Colonic mucosa (tissue), 4 donors: Measurements from ENCODE around the gene MLLT1. TPM values are rescaled to one million over a fixed set of nuclear protein-coding genes. Genes with fewer than 3 reads are reported as not detected.

ENCODE experiments used
- DNase-seq: peaks from one replicate; pipeline ENCODE4 v3.0.0-alpha.2; 2020
- H3K27ac ChIP-seq: fragments of 200-600 bp; one replicate; pipeline ENCODE4 v1.8.0; 2021
- H3K27me3 ChIP-seq: fragments of 200-600 bp; one replicate; pipeline ENCODE4 v1.8.0; 2021
- H3K36me3 ChIP-seq: fragments of 200-600 bp; one replicate; pipeline ENCODE4 v1.8.0; 2021
- H3K4me1 ChIP-seq: fragments of 200-600 bp; one replicate; pipeline ENCODE4 v1.8.0; 2021; ENCODE audit warnings: mild to moderate bottlenecking
- H3K4me3 ChIP-seq: fragments of 200-600 bp; one replicate; pipeline ENCODE4 v1.8.0; 2021
- H3K9ac ChIP-seq, 2 donors: one replicate each; pipeline ENCODE4 v1.7.0; 2013; ENCODE audit warnings: control low read depth in 2 of 2, low read depth in 2 of 2, low read length in 2 of 2
- H3K9me3 ChIP-seq: fragments of 200-600 bp; one replicate; pipeline ENCODE4 v1.8.0; 2021
- intact Hi-C: fragments of 100-400 bp; cut with DNase I; formaldehyde crosslinking; loops from one replicate; pipeline ENCODE4 v1.14.1; 2022
- total RNA-seq, 2 donors: library from RNA; stranded (reverse); fragmentation: NEBNext Ultra II Directional in 1 of 2; extraction: Animal tissue kit (Norgen Biotek cat#: 25700) in 1 of 2; gene quantifications; one replicate each; pipeline ENCODE4 v1.2.1, GENCODE V29; 2021
- TF ChIP-seq, protein P1 (sequence below): fragments of 200-600 bp; IDR thresholded peaks from one replicate; pipeline ENCODE4 v1.8.0; 2022; ENCODE audit warnings: antibody characterized with exemption, mild to moderate bottlenecking
- donor health status: healthy.
- donor health status: DM: no; HTN: no; CAD: no.
- donor health status: DM: no; HTN: no; CAD: no.

Gene MLLT1
- total RNA-seq, 2 donors from 2014 or later = 26.4 to 59.2 TPM

DNA sequence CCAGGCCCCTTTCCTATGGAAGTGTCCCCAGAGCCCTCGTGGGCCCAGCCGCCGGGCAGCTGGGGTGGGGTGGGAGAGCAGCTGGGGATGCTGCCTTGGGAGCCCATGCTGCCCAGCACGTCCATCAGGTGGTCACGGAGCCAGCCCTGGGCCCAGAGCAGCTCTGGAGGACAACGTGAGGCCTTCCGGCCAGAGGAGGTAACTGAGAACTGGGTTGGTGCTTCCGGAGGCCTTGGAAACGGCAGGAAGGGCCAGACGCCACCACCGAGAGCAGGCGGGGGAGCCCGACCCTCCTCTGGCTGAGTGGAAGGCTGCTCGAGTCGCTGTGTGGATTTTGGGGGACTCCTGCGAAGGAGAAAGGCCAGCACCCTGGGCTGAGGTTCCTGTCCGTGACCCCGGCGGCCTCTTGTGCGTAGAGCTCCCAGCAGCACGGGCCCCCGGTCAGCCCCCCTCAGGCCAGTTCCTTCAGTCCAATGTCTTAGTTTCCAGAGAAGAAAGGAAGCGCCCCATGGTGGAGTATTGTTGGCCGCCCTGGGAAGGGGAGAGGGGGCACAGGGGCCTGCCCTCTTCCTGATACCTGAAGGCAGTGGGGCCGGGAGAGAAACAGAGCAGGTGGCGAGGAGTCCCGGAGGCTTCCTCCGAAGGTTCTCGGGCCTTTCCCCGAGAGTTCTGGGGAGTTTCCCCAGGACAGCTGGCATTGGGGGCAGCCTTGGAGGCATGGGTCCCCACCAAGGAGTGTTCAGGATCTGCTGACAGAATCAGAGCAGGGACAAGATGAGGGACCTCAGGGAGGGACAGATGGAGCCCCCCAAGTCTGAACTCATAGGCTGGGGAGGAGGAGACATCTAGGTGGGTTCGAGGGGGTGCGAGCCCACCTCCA is 68.8 kb downstream of the MLLT1 start:
- H3K9me3 ChIP-seq = no peaks in the 10 kb centered on the region
- no peak overlapping the region for H3K27ac ChIP-seq
- TF ChIP-seq, protein P1, sequence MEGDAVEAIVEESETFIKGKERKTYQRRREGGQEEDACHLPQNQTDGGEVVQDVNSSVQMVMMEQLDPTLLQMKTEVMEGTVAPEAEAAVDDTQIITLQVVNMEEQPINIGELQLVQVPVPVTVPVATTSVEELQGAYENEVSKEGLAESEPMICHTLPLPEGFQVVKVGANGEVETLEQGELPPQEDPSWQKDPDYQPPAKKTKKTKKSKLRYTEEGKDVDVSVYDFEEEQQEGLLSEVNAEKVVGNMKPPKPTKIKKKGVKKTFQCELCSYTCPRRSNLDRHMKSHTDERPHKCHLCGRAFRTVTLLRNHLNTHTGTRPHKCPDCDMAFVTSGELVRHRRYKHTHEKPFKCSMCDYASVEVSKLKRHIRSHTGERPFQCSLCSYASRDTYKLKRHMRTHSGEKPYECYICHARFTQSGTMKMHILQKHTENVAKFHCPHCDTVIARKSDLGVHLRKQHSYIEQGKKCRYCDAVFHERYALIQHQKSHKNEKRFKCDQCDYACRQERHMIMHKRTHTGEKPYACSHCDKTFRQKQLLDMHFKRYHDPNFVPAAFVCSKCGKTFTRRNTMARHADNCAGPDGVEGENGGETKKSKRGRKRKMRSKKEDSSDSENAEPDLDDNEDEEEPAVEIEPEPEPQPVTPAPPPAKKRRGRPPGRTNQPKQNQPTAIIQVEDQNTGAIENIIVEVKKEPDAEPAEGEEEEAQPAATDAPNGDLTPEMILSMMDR = no peak
- intact Hi-C loops = no loop called here
- H3K27me3 ChIP-seq = no peaks in the 10 kb centered on the region
- no peaks in the 10 kb centered on the region for H3K36me3 ChIP-seq
- H3K4me1 ChIP-seq = no peaks in the 10 kb centered on the region
- DNase-seq = no peak
- H3K4me3 ChIP-seq = no peak overlapping the region
- no peak overlapping the region for H3K9ac ChIP-seq

DNA sequence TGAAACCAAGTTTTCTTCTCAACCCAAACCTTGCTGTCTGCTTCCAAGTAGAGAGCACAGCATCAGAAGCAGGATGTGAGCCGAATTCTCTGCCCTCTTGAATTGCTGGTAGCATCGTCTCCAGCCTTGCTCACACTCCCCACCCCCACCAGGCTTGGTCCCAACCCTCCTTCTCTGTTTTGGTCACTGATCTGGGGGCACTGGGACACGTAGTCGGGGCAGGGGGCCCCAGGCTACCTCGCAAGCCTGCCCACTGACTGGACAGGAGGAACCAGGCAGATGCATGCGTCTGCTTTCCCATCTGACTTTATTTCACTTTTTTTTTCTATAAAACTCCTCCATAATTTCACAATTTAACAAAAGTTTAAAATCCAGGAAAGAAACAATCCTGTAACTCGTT is 69.7 kb downstream of the MLLT1 start:
- intact Hi-C loops = no loop called here
- no peak for DNase-seq
- Histone ChIP-seq H3K4me3 (no peak overlapping the region), H3K9ac (no peak overlapping the region), H3K4me1 (no peaks in the 10 kb centered on the region), H3K9me3 (no peaks in the 10 kb centered on the region), H3K27ac (no peak overlapping the region), H3K27me3 (no peaks in the 10 kb centered on the region), H3K36me3 (no peaks in the 10 kb centered on the region)
- TF ChIP-seq, protein P1 = no peak

DNA sequence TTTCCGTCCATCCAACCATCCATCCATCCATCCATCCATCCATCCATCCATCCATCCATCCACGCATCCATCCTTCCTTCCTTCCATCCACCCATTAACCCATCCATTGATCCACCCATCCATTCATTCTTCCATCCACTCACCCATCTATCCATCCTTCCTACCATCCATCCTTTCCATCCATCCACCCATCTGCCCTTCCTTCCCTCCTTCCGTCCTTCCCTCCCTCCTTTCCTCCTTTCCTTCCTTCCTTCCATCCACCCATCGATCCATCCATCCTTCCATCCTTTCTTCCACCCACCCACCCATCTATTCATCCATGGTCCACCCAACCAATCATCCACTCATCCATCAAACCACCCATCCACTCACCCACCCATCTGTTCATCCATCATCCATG is 70.1 kb downstream of the MLLT1 start:
- TF ChIP-seq, protein P1 = no peak
- no peak for DNase-seq
- Histone ChIP-seq H3K27me3 (no peaks in the 10 kb centered on the region), H3K27ac (no peak overlapping the region), H3K9ac (no peak overlapping the region), H3K9me3 (no peaks in the 10 kb centered on the region), H3K4me3 (no peak overlapping the region), H3K36me3 (no peaks in the 10 kb centered on the region), H3K4me1 (no peaks in the 10 kb centered on the region)
- intact Hi-C loops = no loop called here

DNA sequence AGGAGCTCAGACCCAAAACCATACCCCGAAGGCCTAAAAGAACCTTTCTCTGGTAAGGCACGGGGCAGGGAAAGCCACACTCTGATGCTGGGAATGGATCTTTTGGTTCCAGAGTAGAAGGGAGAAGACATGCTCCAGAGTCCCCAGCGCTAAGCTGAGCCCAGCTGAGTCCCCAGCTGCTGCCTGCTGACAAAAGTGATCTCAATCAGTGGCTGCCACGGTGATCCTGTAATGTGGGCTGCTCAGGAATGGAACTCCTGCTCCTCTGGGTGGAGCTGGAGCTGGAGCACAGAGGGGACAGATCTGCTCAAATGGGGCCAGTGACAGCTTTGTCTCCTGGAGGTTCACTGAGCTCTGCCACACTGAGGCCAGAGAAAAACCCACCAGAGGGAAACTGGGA is 70.5 kb downstream of the MLLT1 start:
- Histone ChIP-seq H3K27me3 (no peaks in the 10 kb centered on the region), H3K9me3 (no peaks in the 10 kb centered on the region), H3K9ac (no peak overlapping the region), H3K4me3 (no peak overlapping the region), H3K36me3 (no peaks in the 10 kb centered on the region), H3K4me1 (no peaks in the 10 kb centered on the region), H3K27ac (no peak overlapping the region)
- intact Hi-C loops = no loop called here
- TF ChIP-seq, protein P1 = no peak
- no peak for DNase-seq

DNA sequence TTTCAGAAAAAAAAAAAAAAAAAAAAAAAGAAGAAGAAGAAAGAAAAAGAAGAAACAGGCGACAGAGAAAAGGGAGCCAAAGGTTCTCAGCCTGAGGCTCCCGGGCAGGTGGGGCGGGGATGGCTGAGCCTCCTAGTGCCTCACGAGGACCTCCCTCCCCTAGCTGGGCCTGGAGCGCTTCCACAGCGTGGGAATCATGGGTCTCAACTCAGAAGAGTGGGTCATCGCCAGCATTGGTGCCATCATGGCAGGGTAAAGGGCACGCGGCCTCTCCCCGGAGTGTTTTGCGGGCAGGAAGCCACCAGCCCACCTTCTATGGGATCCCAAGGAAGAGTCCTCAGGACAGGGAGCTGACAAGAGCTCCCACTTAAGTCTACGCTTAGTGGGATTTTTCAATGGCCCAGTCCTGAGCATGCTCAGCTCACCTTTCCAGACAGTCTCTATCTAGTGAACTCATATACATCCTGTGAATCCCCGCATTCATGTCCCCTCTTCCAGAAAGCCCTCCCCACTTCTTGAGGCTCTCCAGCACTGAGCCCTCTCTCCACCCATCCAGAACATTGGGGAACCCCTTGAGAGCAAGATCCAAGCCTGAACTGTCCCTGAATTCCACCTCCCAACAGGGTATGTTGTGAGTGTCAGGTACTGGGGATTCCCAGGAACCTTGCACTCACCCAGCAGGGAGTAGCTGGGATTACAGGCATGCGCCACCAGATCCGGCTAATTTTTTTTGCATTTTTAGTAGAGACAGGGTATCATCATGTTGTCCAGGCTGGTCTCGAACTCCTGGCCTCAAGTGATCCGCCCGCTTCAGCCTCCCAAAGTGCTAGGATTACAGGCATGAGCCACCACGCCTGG is 74.7 kb downstream of the MLLT1 start:
- TF ChIP-seq, protein P1 = no peak
- no peak overlapping the region for H3K27ac ChIP-seq
- no peak for DNase-seq
- intact Hi-C loops = no loop called here
- no peaks in the 10 kb centered on the region for H3K36me3 ChIP-seq
- H3K4me1 ChIP-seq = no peaks in the 10 kb centered on the region
- no peak overlapping the region for H3K9ac ChIP-seq
- H3K27me3 ChIP-seq = no peaks in the 10 kb centered on the region
- H3K9me3 ChIP-seq = no peaks in the 10 kb centered on the region
- no peak overlapping the region for H3K4me3 ChIP-seq
